ENCODE data around the gene PLCXD1. TPM values are rescaled to one million over a fixed set of nuclear protein-coding genes. Genes with fewer than 3 reads are reported as not detected.

Gene PLCXD1
- total and polyA plus RNA-seq, 9 of the 15 experiments (the other 6 are each of a cell fraction or from before 2014, with no cell fraction given): 6.0 to 60.2 (median 39.5) TPM

GRCh38 chrX:318739-319578 lies 37.8 kb downstream of the PLCXD1 start, which contains the start of gene GTPBP6 (continued):
- TF ChIP-seq BCOR (IDR thresholded peaks at IDR 0.05) (no peak), HDAC3 (IDR thresholded peaks at IDR 0.05; ENCODE audit: borderline replicate concordance, partially characterized antibody) (no peak), CBX8 (IDR thresholded peaks at IDR 0.05; ENCODE audit: borderline replicate concordance, extremely low read depth, low read depth, low read length, poor library complexity, severe bottlenecking) (no peak), SAFB (IDR thresholded peaks at IDR 0.05; ENCODE audit: borderline replicate concordance, low read depth, low read length) (no peak), KLF13 (tag; IDR thresholded peaks at IDR 0.05; ENCODE audit: borderline replicate concordance, low read depth) (no peak), ARHGAP35 (IDR thresholded peaks at IDR 0.05; ENCODE audit: partially characterized antibody) (no peak), SRSF7 (optimal IDR thresholded peaks at IDR 0.05; ENCODE audit: low read depth, low read length) (no peak), MAZ (CRISPR knock-in tag; conservative IDR thresholded peaks at IDR 0.05 in 1 of 2, IDR thresholded peaks at IDR 0.05 in 1 of 2) (peak in 1 of 2 experiments; percentile 68; a peak in 2 of 4 replicates), TCF3 (CRISPR knock-in tag; IDR thresholded peaks at IDR 0.05) (no peak), SNIP1 (IDR thresholded peaks at IDR 0.05; ENCODE audit: low read depth) (no peak), RFX5 (IDR thresholded peaks at IDR 0.05; ENCODE audit: low read depth, low read length) (no peak), TCF7 (IDR thresholded peaks at IDR 0.05; ENCODE audit: borderline replicate concordance) (no peak), CEBPG (CRISPR knock-in tag; IDR thresholded peaks at IDR 0.05) (no peak), CEBPG (tag; conservative IDR thresholded peaks at IDR 0.05 in 1 of 2, IDR thresholded peaks at IDR 0.05 in 1 of 2) (no peak), CTCFL (IDR thresholded peaks at IDR 0.05; ENCODE audit: borderline replicate concordance, insufficient read depth, low read depth, low read length, poor library complexity, severe bottlenecking) (no peak), ESRRB (CRISPR knock-in tag; IDR thresholded peaks at IDR 0.05; ENCODE audit: borderline replicate concordance) (no peak), COPS2 (conservative IDR thresholded peaks at IDR 0.05) (no peak), ZNF23 (CRISPR knock-in tag; IDR thresholded peaks at IDR 0.05) (no peak), TAF7 (tag; IDR thresholded peaks at IDR 0.05) (no peak), ATF1 (CRISPR knock-in tag; IDR thresholded peaks at IDR 0.05) (no peak), ATF1 (tag; IDR thresholded peaks at IDR 0.05) (peak; percentile 76), MTA2 (IDR thresholded peaks at IDR 0.05; ENCODE audit: low read depth) (no peak), MAFF (IDR thresholded peaks at IDR 0.05; ENCODE audit: low read length) (no peak), POLR2AphosphoS2 (IDR thresholded peaks at IDR 0.05; ENCODE audit: low read length) (peak; percentile 61; the same call in 1 of the 2 replicates)
- TF ChIP-seq, protein P1, sequence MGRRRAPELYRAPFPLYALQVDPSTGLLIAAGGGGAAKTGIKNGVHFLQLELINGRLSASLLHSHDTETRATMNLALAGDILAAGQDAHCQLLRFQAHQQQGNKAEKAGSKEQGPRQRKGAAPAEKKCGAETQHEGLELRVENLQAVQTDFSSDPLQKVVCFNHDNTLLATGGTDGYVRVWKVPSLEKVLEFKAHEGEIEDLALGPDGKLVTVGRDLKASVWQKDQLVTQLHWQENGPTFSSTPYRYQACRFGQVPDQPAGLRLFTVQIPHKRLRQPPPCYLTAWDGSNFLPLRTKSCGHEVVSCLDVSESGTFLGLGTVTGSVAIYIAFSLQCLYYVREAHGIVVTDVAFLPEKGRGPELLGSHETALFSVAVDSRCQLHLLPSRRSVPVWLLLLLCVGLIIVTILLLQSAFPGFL (CRISPR knock-in tag; IDR thresholded peaks at IDR 0.05): no peak
